GM21526 (cell line): ENCODE measurements around the gene PRKCE.

ENCODE experiments used
- ATAC-seq: cut with Tn5 transposase; IDR thresholded peaks from one replicate; pipeline ENCODE4 v1.9.1; 2021; ENCODE audit warnings: moderate library complexity; ENCODE audit not compliant: unreplicated experiment, low FRiP score

Gene PRKCE

DNA sequence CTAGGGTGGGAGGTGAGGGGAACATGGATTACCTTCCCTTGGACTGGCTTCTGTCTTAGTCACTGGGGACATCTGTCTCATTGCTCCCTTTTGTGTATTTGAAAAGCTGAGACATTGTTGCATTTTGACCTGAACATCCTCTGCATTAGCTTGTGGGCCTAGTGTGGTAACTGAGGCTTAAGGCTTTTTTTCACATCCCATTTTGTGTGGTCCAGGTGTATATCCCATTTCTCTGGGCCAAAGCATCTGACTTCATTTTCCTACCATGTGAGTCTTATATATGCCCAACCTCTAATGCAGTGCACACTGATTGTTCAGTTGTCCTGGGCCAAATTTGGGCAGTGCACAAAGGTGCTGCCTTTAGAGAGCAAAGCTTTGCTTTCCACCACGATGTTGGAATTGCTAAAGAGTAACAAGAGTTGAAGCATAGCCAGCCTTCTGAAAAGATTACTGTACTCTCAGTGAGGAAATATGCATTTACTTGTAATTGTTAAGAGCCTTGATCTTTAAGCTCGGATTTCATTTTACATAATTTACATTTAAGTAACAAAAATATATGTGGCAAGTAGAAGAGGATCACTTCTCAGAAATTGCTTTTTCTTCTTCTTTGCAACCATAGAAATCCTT is 13.3 kb downstream of the PRKCE start:
- no peak for ATAC-seq

- ATAC-seq = no peak
These were observed 17.0 kb downstream of the PRKCE start for GRCh38 chr2:45668509-45668908.

DNA sequence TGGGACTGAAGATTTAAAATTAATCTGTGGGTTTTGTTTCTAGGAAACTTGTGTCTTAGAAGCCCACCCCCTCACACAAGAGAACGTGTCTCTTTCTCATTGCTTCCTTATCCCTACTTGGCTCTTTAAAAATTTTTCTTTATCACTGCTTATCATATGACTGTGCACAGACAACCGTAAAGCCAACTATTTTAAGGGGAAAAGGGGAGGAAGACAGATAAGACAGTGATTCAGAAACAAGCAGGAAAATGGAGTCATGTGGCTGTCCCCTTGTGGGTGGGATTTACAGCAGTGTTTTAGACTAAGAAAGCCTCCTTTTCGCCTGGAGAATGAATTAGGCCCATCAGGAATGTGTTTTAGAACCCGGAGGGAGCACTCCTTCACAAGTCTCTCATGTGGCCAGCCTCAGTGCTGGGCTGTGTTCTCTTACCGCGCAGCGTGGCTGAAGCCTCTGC is 17.6 kb downstream of the PRKCE start:
- ATAC-seq = no peak

- ATAC-seq = no peak
These were observed 19.2 kb downstream of the PRKCE start for GRCh38 chr2:45670646-45671045.

DNA sequence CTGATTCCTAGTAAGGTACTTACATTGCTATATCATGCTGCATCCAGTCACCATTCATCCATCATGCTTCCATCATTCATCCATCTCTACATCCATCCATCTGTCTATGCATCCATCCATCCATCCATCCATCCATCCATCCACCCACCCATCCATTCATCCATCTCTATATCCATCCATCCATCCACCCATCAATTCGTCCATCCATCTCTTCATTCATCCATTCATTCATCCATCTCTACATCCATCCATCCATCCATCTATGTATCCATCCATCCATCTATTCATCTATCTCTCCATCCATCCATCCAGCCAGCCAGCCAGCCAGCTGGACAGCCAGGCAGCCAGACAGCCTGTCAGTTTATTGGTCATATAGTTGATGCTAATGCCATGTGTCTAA is 20.7 kb downstream of the PRKCE start:
- no peak for ATAC-seq

GRCh38 chr2:45674035-45674816 is 22.8 kb downstream of the PRKCE start:
- no peak for ATAC-seq

- no peak for ATAC-seq
These were observed 23.9 kb downstream of the PRKCE start for GRCh38 chr2:45675263-45675812.

DNA sequence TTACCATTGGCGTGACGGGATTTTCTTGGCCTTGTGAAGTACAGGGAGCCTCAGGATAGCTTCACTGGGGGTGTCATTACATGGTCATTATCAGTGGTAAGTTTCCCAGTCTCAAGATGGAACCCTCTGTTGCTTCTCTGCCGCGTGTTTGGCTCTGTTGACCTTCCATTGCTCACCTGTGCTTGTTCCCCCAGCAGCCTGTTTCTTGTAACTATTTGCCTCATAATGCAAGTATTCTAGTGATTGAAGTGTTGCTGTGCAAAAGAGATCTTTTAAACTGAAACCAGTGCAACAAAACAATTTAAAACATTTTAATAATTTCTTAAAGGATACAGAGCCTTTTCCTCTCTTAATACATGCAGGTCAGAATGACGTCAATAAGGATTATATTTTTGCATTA is 24.6 kb downstream of the PRKCE start:
- ATAC-seq = no peak

DNA sequence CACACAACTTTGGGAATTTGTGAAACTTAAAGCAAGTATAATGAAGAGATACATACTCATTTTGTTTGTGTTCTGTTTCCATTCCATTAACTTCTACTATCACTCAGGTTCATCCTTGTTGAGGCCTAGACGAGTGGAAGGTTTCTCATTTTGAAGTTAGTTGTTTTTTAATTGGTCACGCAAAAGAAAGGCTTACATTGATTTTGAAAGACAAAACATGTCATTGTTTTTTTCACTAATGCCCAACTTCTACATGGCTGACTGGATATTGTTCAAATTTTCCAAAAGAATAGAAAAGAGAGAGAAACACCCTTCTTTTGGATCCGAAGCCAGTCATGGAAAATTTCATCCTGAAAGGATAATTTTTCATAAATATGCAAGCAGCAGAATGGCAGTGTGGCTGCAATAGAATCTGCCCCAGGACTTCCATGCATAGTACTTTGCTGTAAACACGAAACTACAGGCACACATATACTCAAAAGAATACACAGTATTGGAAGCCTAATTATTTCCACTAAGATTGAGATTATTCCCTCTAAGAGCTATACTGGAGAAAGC is 27.4 kb downstream of the PRKCE start:
- no peak for ATAC-seq

DNA sequence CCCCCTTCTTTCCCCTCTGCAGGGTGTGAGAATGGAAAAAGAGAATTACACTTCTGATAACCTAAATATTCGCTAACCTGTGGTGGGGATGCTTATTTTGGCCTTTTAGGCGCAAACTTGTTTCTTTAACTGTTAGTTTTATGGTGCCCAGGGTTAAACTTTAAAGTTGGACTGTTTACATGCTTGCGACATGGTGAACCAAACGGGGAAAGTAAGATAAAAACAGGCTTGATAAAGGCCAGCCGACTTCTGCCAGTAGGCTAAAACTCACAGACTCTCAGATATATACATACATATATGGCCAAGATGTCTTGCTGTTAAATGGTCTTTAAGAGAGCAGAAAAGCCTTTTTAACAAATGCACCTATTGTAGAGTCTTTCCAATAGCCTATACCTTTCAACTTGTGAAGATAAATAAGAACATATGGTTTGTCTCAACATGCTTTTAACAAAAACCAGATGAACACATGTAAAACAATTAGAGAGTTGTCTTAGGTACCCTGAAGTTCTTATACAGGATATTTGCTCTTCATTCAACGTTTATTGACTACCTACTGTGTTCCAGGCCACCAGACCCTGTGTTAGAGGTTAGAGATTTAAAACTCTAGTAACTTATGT is 29.0 kb downstream of the PRKCE start:
- no peak for ATAC-seq

- ATAC-seq = no peak
These were observed 30.2 kb downstream of the PRKCE start for GRCh38 chr2:45681675-45682074.

DNA sequence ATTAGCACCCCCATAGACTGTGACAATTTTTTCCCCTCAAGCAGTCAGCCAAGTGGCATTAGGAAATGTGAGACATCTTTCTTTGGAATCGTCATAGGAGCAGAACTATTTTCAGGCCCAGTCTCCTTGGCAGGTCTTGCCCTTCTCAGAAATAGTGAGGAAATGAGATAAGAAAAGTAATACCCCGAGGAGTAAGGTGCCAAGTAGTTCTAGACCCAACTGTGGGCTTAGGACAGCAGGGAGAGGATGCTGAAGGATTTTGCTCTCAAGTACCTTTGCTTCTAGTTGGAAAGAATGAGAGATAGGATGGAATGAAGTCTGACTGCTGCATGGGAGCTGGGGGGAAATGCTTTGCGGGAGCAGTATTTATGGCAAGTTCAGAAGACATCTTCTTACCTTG is 31.8 kb downstream of the PRKCE start:
- ATAC-seq = no peak

DNA sequence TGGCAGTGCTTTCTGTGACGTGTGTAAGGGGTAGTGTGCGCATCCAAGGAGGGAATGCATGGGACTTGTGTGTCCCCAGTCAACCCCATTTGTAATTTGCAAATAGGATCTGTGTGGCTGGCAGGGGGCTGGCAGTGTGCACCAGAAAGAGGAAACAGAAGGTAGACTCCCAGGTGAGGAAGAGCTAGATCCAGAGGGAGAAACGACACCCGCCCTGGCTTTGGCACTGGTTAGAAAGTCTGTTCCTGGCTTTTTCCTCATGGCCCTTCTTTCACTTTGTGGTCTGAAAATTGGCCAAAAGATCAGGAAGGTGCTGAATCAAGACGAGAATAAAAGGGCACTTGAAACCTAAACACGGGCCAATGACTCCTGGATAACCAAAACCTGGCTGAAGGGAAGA is 33.3 kb downstream of the PRKCE start:
- no peak for ATAC-seq

GRCh38 chr2:45685260-45685659 is 33.8 kb downstream of the PRKCE start:
- ATAC-seq = no peak

DNA sequence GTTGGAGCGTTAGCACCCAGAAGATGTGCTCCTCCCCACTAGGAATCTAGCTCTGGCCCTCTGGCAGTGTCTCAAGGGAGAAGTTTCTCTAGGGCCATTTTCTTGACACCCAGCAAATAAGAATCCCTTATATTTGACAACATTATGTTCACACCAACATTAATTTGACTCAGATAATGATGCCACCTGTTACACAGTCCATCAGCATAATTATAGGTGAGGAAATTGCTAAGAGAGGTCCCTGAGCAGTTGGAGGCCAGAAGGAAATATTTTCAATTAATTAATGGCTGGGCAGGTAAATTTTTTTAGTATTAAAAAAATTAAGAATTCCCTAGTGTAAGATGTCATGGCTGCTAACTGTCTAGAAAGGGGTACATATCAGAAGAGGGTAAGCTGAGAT is 36.5 kb downstream of the PRKCE start:
- no peak for ATAC-seq

DNA sequence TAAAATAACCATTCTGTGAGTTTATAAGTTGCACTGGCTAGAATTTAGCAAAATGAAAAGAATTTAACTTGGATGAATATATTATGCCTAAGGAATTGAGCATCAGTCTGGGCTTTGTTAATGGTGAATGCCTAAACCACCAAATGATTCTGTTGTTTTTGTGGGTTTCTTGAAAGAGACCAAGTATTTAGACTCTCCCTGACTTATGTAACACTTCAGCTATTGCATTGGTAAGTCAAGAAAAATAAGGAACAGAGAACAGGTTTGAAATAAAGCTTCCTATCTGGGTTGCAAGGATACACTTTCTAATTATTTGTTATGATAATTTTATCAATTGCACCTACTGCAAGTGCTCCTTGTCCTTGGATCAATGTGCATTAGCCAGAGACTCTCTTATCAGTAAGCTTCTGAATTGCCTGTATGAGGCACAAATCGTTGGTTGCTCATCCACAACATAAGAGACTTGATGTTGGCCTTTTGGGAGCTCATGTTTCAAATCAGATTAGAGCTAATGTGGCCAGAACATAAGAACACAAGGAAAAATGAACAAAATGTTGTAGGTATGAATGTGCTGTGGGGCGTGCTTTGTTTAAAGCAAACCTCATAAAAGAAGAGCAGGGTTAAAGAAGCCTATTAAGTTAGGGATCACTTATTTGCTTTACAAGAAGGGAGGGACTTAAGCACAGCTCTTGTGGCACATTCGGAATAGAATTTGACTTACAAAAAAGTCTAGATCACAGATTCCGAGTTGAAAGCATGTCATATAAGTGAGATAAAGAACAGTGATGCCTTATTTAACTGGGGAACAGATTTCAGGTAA is 37.2 kb downstream of the PRKCE start:
- ATAC-seq = no peak

GRCh38 chr2:45690231-45690630 is 38.8 kb downstream of the PRKCE start:
- ATAC-seq = no peak

DNA sequence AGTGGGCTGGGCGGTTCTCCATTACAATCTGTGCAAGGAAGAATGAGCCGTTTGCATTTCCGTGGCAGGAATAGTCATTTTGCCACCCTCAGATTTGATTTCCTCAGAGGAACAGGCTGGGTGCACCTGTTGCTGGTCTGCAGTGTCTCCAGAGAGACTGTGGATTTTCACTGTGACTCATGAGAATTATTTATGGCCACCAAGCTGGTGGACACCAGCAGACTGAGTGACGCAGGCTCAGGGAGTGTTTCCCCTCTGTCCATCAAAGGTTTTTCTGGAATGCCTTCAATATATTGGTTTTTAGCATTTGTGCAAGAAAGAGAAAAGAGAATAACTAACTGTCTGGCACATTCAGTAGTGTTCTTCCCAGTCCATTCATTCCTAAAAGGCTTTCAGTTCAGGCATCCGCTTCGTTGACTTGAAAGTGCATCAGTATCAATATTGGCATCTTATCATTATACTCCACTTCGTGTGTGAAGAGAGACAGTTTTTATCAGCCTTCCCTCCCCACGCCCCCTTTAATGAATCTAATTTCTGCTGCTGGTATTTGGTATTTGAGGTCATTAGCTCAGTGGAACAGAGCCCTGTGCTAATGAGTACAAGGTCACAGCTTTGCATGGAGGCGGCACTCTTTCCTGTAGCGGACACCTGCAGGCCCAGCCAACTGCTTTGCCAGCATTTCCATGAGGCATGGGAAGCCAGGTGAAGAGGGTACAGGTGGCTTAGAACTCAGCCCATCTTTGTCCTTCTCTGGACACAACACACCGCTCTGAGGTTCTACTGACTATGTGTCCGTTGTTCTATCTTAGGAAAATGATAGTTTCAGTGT is 39.9 kb downstream of the PRKCE start:
- no peak for ATAC-seq

DNA sequence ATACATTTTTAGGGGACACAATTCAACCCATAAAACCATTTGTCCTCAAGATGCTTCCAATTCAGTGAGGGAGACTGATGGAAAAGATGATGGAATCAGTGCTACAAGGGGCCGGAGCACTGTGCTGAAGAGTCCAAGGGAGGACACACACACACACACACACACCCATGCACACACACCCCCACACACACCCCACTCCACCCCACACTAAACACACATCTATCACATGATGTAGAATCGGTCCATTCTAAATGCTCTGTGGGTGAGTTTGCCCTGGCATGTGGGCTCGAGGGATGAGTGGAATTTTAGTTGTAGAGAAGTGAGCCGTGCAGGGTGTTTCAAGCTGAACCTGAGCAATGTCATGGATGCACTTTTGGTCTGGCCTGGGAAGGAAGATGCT is 41.1 kb downstream of the PRKCE start:
- no peak for ATAC-seq
